ENCODE data around the gene CFAP43.

CFAP43 gene

DNA sequence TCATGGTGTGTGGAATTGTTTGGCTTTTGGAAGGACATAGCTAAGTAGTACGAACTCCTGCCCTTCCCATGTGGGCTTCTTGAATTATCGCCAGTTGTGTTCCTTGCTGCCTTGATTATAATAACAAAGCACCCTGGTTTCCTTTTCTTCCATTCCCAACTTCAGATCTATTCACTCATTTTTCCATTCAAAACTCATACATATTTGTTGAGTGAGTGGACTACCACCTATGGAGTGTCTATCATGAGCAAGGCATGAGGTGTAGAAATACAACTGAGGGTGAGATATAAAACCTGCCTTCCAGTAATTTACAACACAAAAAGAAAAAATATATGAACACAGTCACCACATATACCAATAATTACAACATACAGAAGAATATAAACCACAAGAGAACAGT is 141.6 kb downstream of the CFAP43 start:
- no peak for DNase-seq

DNA sequence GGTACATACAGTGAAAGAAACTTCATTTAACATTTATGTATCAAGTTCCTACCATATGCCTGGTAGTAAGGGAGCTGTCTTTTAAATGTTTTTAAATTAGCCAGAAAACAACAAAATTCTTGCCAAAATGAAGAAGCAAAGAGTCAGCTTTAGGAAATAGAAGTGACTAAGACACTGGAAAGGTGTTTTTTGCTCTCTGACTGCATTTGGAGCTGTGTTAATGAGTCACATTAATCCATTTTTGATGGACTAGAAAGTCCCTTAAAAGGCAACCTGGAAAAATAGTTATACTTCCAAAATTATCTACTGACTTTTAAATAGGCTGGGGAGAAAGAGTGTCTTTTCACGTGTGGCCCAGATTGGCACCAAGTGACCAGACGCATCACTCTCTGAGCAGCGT is 142.5 kb downstream of the CFAP43 start:
- DNase-seq, result no peak

DNA sequence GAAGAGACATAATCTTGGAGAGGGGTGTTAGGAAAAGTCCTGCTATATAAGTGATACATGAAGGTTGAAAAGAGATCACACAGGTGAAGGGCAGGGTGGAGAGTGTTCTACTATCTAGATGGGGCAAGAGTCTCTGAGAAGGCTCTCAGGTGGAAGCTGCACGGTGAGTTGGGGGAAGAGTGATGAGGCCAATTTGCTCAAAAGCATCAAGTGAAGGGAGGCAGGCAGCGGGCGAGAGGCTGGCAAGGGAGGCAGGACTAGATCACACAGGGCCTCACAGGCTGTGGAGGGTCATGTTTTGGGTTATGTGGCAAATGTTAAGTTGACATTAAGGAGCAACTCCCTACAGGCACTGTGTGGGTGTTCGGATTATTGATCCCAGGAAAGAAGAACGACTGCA is 143.9 kb downstream of the CFAP43 start:
- DNase-seq, result no peak

DNA sequence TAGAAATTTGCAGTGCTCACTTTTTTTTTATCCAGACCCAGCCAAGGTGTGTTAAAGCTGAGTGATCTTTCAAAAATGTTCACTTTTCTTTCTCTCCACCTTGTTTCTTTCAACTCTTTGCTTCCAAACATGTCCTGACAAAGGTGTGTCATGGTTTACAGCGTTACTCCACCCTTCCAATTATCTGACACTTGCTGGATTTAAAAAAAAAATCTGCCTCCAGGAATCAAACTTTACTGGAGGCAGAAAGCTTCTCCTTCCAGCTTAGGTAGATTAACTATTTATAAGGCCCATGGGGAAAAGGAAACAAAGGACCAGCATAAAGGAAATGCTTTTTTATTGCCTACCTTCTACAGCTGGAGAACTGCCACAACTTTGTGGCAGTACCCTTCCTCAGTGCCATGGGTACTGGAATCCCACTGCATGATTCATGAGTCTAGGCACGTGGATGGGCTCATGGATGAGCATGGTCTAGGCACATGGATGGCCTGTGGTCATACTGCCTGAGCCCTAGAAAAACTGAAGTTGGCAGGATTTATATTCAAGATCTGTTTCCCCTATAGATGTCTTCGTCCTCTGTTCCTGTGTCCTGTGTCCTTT is 146.3 kb downstream of the CFAP43 start, which contains the start of gene COL17A1:
COL17A1 (minus strand) TSS at position 80 of the 600 bp plus-strand sequence. CDS start 5,207 bp downstream, outside the sequence.
- DNase-seq, result no peak

DNA sequence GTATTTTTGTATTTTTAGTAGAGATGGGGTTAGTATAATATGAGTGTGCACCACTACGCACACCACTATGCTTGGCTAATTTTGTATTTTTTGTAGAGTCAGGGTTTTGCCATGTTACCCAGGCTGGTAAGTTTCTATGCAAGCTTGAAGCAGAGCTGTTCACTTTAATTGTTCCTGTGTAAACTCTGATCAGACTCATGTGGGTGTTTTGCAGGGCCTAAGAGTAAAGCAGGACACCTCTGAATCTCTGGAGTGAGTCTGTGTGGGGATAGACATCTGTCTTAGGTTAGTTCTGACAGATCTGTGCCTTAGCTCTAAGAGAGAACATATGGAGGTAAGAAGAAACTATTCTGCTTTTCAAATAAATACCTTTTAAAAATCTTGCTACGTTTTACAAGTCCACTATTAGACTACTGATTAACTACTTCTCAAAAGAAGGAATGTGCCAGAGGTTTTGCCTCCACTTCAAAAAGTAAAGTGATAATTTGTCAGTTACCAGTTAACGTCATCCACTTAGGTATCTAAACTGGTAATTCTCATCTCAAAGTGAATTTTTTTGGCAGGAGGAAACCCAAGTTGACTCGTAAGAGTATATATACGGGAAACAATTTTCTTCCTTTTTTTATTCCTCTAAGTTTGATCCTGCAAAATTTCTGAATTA is 147.6 kb downstream of the CFAP43 start:
- DNase-seq, result no peak

DNA sequence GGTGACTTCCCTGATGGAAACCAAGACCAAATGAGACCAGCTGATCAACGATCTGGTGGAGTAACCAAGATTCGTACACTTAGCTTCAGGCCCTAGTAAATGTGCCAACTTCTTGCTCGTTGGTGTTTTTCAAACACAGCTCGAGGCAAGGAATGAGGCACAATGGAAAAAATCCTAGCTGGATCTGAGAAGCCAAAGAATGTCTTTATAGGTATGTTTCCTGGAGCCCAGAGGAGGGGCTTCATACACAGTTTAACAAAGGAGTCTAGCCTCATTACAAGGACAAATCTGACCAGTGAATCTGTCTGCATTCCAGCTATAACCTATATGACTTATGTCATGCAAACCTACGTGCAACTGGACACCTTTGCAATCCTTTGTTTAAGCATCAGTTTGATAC is 150.2 kb downstream of the CFAP43 start:
- no peak for DNase-seq

DNA sequence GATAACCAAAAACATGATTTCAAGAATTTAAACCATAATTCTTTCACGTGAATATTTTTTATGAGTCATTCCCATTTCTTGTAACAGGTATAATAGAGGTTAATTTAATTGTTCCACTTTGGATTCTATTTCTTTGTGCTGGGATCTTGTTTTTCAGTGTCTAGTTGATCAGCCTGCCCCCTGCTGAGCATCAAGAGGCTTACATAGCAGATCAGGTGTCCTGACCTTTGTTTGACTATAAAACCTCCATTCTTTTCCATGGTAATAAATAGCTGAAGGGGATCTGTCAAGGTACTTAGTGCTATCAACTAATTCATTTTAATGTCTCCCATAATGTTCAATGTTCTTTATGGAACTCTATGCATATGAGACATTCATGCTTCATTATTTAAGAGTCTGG is 151.4 kb downstream of the CFAP43 start:
- DNase-seq, result no peak

All from activated CD4-positive, alpha-beta T cell treated with anti-CD3 and anti-CD28 coated beads, Interleukin-2, amount 50 U/mL, for 1 hour (primary cell).